Stimulated activated CD4-positive, alpha-beta T cell treated with anti-CD3 and anti-CD28 coated beads, Interleukin-12 subunit alpha, Interleukin-12 subunit beta, amount 100 ng/mL, for 4 hours (primary cell): ENCODE measurements around the gene ISCA1.

Experiments used
- DNase-seq: peaks from one replicate; pipeline ENCODE4 v3.0.0-alpha.2; 2020

The ISCA1 gene

GRCh38 chr9:86282979-86283535, 719 bp upstream of the ISCA1 start:
- DNase-seq = no peak

- no peak for DNase-seq
These were observed 703 bp downstream of the ISCA1 start for GRCh38 chr9:86281593-86282076.

GRCh38 chr9:86280580-86280979, 1.8 kb downstream of the ISCA1 start:
- no peak for DNase-seq

- DNase-seq = no peak
These were observed 2.5 kb downstream of the ISCA1 start for GRCh38 chr9:86279839-86280238.

- no peak for DNase-seq
These were observed 5.3 kb downstream of the ISCA1 start for GRCh38 chr9:86277072-86277471.

GRCh38 chr9:86275962-86276361, 6.4 kb downstream of the ISCA1 start:
- DNase-seq = no peak

GRCh38 chr9:86274821-86275643, 7.3 kb downstream of the ISCA1 start:
- DNase-seq = no peak

GRCh38 chr9:86272221-86272620, 10.1 kb downstream of the ISCA1 start:
- no peak for DNase-seq

GRCh38 chr9:86263876-86264275, 18.5 kb downstream of the ISCA1 start:
- DNase-seq = no peak

- DNase-seq = no peak
These were observed 19.8 kb downstream of the ISCA1 start for GRCh38 chr9:86262492-86262891.

GRCh38 chr9:86259557-86259956, 22.8 kb downstream of the ISCA1 start, which contains the start of gene C9orf153:
Gene C9orf153, minus strand, starts transcription at chr9:86259657. Its CDS starts 30,054 bp downstream, at chr9:86229603.
- no peak for DNase-seq

GRCh38 chr9:86257391-86257790, 24.9 kb downstream of the ISCA1 start:
- DNase-seq = no peak

- DNase-seq = no peak
These were observed 25.7 kb downstream of the ISCA1 start for GRCh38 chr9:86256653-86257052.

GRCh38 chr9:86253577-86253976, 28.8 kb downstream of the ISCA1 start:
- DNase-seq = no peak

- no peak for DNase-seq
These were observed 29.5 kb downstream of the ISCA1 start for GRCh38 chr9:86252870-86253269.

GRCh38 chr9:86250123-86250522, 32.2 kb downstream of the ISCA1 start:
- DNase-seq = no peak

GRCh38 chr9:86248746-86249145, 33.6 kb downstream of the ISCA1 start:
- DNase-seq = no peak

GRCh38 chr9:86246752-86247161, 35.6 kb downstream of the ISCA1 start:
- DNase-seq = no peak

GRCh38 chr9:86242071-86242470, 40.3 kb downstream of the ISCA1 start:
- DNase-seq = no peak

GRCh38 chr9:86241216-86241615, 41.1 kb downstream of the ISCA1 start:
- no peak for DNase-seq

- no peak for DNase-seq
These were observed 43.2 kb downstream of the ISCA1 start for GRCh38 chr9:86238861-86239770.

- DNase-seq = no peak
These were observed 51.5 kb downstream of the ISCA1 start for GRCh38 chr9:86230858-86231257.

GRCh38 chr9:86222667-86223066, 59.7 kb downstream of the ISCA1 start:
- DNase-seq = no peak
